ENCODE measurements around the gene CASP9. TPM values are rescaled to one million over a fixed set of nuclear protein-coding genes. Genes with fewer than 3 reads are reported as not detected.
"Not testable (repeated sequence)": the region's sequence is repeated elsewhere in the genome, so short reads cannot be mapped to it uniquely, and the experiment has no call there.

Gene CASP9
- total RNA-seq, 4 donors from 2014 or later = 8.8 to 22.6 (median 15.5) TPM

GRCh38 chr1:15479654-15480347, 44.2 kb downstream of the CASP9 start:
- 89 to 90% methylated on average over 11 of the region's 11 CpGs for WGBS, 2 donors
- TF ChIP-seq, protein P1, sequence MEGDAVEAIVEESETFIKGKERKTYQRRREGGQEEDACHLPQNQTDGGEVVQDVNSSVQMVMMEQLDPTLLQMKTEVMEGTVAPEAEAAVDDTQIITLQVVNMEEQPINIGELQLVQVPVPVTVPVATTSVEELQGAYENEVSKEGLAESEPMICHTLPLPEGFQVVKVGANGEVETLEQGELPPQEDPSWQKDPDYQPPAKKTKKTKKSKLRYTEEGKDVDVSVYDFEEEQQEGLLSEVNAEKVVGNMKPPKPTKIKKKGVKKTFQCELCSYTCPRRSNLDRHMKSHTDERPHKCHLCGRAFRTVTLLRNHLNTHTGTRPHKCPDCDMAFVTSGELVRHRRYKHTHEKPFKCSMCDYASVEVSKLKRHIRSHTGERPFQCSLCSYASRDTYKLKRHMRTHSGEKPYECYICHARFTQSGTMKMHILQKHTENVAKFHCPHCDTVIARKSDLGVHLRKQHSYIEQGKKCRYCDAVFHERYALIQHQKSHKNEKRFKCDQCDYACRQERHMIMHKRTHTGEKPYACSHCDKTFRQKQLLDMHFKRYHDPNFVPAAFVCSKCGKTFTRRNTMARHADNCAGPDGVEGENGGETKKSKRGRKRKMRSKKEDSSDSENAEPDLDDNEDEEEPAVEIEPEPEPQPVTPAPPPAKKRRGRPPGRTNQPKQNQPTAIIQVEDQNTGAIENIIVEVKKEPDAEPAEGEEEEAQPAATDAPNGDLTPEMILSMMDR (IDR thresholded peaks at IDR 0.05) = no peak
- no peak for TF ChIP-seq POLR2A (IDR thresholded peaks at IDR 0.05)
- H3K27me3 ChIP-seq = no peaks in the 10 kb centered on the region

GRCh38 chr1:15477646-15478212, 46.3 kb downstream of the CASP9 start:
- Histone ChIP-seq H3K9me3 (no peaks in the 10 kb centered on the region), H3K36me3 (no peaks in the 10 kb centered on the region), H3K4me3 (no peak overlapping the region), H3K27me3 (peaks cover 0 to under 1% (median 0%) of the 10 kb centered on the region in 4 donors), H3K27ac (no peak overlapping the region), H3K4me1 (no peaks in the 10 kb centered on the region)
- 88 to 90% methylated on average over 5 of the region's 5 CpGs for WGBS, 2 donors
- intact Hi-C loops (cut with DNase I) = no loop called here
- no peak for DNase-seq
- TF ChIP-seq POLR2A (IDR thresholded peaks at IDR 0.05) = no peak
- TF ChIP-seq, protein P1 (IDR thresholded peaks at IDR 0.05) = no peak

More at GRCh38 chr1:15479654-15480347, 44.2 kb downstream of the CASP9 start:
- Histone ChIP-seq H3K27ac (no peak overlapping the region), H3K9me3 (no peaks in the 10 kb centered on the region), H3K4me1 (peaks cover 0 to 7% (median 0%) of the 10 kb centered on the region in 3 donors), H3K4me3 (no peak overlapping the region), H3K36me3 (no peaks in the 10 kb centered on the region)
- no peak for DNase-seq
- intact Hi-C loops (cut with DNase I) = no loop called here

GRCh38 chr1:15476927-15477326, 47.1 kb downstream of the CASP9 start:
- H3K27ac ChIP-seq = no peak overlapping the region
- H3K36me3 ChIP-seq = no peaks in the 10 kb centered on the region
- H3K4me1 ChIP-seq = no peaks in the 10 kb centered on the region
- TF ChIP-seq POLR2A (IDR thresholded peaks at IDR 0.05) = no peak
- TF ChIP-seq, protein P1 (IDR thresholded peaks at IDR 0.05) = no peak
- no peak overlapping the region for H3K4me3 ChIP-seq
- peaks cover 0 to 5% (median 0%) of the 10 kb centered on the region in 4 donors for H3K27me3 ChIP-seq
- no peaks in the 10 kb centered on the region for H3K9me3 ChIP-seq
- 77 to 84% methylated on average over 3 of the region's 3 CpGs for WGBS, 2 donors
- DNase-seq = no peak
- intact Hi-C loops (cut with DNase I) = no loop called here

DNA sequence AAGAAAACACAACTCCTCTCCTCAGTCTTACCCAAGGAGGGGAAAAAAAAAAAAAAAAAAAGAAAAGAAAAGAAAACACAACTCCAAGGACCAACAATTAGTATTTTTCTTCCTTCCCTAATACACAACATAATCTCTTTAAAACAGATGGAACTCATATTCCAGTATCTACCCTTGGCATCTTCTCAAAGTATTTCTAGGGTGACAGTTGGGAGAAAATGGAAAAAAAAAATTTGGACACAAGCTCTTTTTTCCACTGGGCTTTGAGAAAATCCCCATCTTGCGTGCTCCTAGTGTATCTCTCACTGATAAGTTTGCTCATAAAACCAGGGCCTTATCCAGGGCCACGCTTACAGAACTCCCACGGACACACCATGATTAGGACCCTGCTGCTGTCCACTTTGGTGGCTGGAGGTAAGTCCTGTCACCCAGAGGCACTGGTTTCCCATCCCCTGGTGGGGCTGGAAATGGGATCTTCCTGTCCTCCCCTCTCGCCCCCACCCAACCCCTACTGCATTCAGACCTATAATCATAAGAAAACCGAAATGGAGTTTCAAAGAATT, 48.2 kb downstream of the CASP9 start, which contains the start of gene CELA2B:
CELA2B (plus strand) TSS at position 353 of the 563 bp plus-strand sequence; CDS start at position 375, 22 bp downstream.
- Histone ChIP-seq H3K27ac (no peak within 1 kb of the TSS), H3K27me3 (peaks cover 0 to 8% (median 0%) of the 10 kb centered on the region in 4 donors), H3K9me3 (no peaks in the 10 kb centered on the region), H3K4me3 (no peak within 1 kb of the TSS), H3K36me3 (no peaks in the 10 kb centered on the region), H3K4me1 (no peaks in the 10 kb centered on the region)
- intact Hi-C loops (cut with DNase I) = no loop called here
- no peak for DNase-seq
- WGBS, 2 donors = 73% methylated on average over 5 of the region's 5 CpGs
- TF ChIP-seq, protein P1 (IDR thresholded peaks at IDR 0.05) = no peak
- no peak for TF ChIP-seq POLR2A (IDR thresholded peaks at IDR 0.05)

GRCh38 chr1:15472587-15472986, 51.4 kb downstream of the CASP9 start:
- TF ChIP-seq, protein P1 (IDR thresholded peaks at IDR 0.05) = no peak
- TF ChIP-seq POLR2A (IDR thresholded peaks at IDR 0.05) = no peak
- intact Hi-C loops (cut with DNase I) = no loop called here
- Histone ChIP-seq H3K4me3 (no peak overlapping the region), H3K27ac (no peak overlapping the region), H3K36me3 (no peaks in the 10 kb centered on the region), H3K27me3 (peaks cover 0 to 31% (median 0%) of the 10 kb centered on the region in 4 donors), H3K9me3 (no peaks in the 10 kb centered on the region), H3K4me1 (no peaks in the 10 kb centered on the region)
- 91 to 100% methylated on average over 4 to 9 of the region's 11 CpGs for WGBS, 2 donors
- no peak for DNase-seq

DNA sequence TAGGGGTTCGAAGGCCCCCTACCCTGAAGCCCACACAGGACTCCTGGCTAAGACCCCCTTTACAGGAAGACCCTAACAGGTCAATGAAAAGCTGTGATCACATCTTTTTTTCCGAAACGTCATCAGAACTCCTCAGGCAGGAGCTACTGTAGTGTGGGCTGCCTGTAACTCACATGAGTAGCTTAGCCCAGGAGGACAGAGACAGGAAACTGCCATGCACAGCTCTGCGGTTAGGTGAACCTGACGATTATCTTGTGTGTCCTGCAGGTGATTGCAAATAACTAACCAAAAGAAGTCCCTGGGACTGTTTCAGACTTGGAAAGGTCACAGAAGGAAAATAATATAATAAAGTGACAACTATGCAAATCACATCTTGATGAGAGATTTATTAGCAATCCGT, 52.3 kb downstream of the CASP9 start:
- H3K27ac ChIP-seq; H3K9me3 ChIP-seq; H3K36me3 ChIP-seq; H3K4me3 ChIP-seq; intact Hi-C loops (cut with DNase I); H3K4me1 ChIP-seq; DNase-seq: not testable (repeated sequence)
- WGBS, 2 donors = 70 to 76% methylated on average over 4 to 5 of the region's 6 CpGs
- peaks cover 0 to 31% (median 0%) of the 10 kb centered on the region in 4 donors for H3K27me3 ChIP-seq

GRCh38 chr1:15471067-15471466, 52.9 kb downstream of the CASP9 start:
- H3K27me3 ChIP-seq = peaks cover 0 to 33% (median 0%) of the 10 kb centered on the region in 4 donors
- H3K36me3 ChIP-seq; H3K27ac ChIP-seq; H3K9me3 ChIP-seq; H3K4me3 ChIP-seq; intact Hi-C loops (cut with DNase I); DNase-seq: not testable (repeated sequence)
- WGBS, 2 donors = 91 to 93% methylated on average over 4 to 5 of the region's 5 CpGs
- H3K4me1 ChIP-seq = peaks cover 0 to 12% (median 0%) of the 10 kb centered on the region in 3 donors
